Spleen (tissue), 7 donors: ENCODE results near the gene U2SURP.

Source experiments
- POLR2A ChIP-seq, 3 donors: fragments of 450-650 bp; IDR thresholded peaks; one replicate each; pipeline ENCODE4 v1.5.1; 2017; ENCODE audit warnings: antibody characterized with exemption in 3 of 3, mild to moderate bottlenecking in 1 of 3
- POLR2AphosphoS5 ChIP-seq, 3 donors: sonication (generic); formaldehyde crosslinking; IDR thresholded peaks; one replicate each; pipeline ENCODE4 v1.5.1; 2017; ENCODE audit warnings: antibody characterized with exemption in 3 of 3
- TF ChIP-seq, protein P1 (sequence below), 11 experiments: fragments of 200-600 bp in 7 of 11; fragments of 450-650 bp in 4 of 11; sonication (generic) in 4 of 11; IDR thresholded peaks in 8 of 11; conservative IDR thresholded peaks in 3 of 11; 1 replicate in 7 of 11; 2 replicates in 4 of 11; pipeline versions ENCODE4 v1.4.0 to v1.8.0; 2016 to 2021; ENCODE audit warnings: antibody characterized with exemption in 11 of 11, inconsistent platforms in 4 of 11, mild to moderate bottlenecking in 1 of 11
- donor health status: DM: no; HTN: no; CAD: no; lungs with moderate emphysema.
- donor health status: DM: no; HTN: no; CAD: no.
- donor health status: DM: no; HTN: no; CAD: no.

DNA sequence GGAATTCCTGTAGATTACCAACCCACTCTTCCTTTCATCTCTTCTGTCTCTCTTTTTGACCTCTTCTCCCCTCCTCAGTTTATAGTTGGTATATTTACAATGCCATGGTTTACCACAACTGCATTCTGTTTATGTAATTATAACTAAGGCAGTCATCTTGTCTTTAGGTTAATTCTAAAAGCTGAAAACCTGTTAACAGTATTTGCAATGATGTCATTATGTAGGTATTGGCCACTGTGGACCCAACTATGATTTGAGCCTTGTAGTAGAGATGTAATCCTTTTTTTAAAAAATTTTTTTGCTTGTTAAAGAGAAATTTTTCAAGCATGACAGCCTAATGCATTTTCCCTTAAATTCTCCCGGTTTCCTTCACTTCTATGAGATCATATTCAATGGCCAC, 87.5 kb downstream of the U2SURP start:
- TF ChIP-seq, protein P1, sequence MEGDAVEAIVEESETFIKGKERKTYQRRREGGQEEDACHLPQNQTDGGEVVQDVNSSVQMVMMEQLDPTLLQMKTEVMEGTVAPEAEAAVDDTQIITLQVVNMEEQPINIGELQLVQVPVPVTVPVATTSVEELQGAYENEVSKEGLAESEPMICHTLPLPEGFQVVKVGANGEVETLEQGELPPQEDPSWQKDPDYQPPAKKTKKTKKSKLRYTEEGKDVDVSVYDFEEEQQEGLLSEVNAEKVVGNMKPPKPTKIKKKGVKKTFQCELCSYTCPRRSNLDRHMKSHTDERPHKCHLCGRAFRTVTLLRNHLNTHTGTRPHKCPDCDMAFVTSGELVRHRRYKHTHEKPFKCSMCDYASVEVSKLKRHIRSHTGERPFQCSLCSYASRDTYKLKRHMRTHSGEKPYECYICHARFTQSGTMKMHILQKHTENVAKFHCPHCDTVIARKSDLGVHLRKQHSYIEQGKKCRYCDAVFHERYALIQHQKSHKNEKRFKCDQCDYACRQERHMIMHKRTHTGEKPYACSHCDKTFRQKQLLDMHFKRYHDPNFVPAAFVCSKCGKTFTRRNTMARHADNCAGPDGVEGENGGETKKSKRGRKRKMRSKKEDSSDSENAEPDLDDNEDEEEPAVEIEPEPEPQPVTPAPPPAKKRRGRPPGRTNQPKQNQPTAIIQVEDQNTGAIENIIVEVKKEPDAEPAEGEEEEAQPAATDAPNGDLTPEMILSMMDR (IDR thresholded peaks at IDR 0.05 in 8 of 11, conservative IDR thresholded peaks at IDR 0.05 in 3 of 11): no peak
- TF ChIP-seq POLR2AphosphoS5 (IDR thresholded peaks at IDR 0.05) (no peak), POLR2A (IDR thresholded peaks at IDR 0.05) (no peak)
